Activated T-helper 2 cell treated with anti-CD3 and anti-CD28 coated beads, Interferon-gamma antibody, Interleukin-2, Interleukin-4, amounts not matched to agents 10 μg/mL and 5 μg/mL and 100 μg/mL, durations not matched to agents 14 hours and 24 hours and 36 hours (primary cell): ENCODE data around the gene STK39. TPM values are rescaled to one million over a fixed set of nuclear protein-coding genes. Genes with fewer than 3 reads are reported as not detected.

Experiments
- DNase-seq: peaks from one replicate; pipeline ENCODE4 v3.0.0; 2021; ENCODE audit warnings: low spot score
- H3K27ac Mint-ChIP-seq: one replicate; pipeline ENCODE4 v1.8.0; 2021; ENCODE audit warnings: mixed read lengths
- H3K27me3 Mint-ChIP-seq: one replicate; pipeline ENCODE4 v1.8.0; 2021; ENCODE audit warnings: low read depth, mixed read lengths
- H3K36me3 Mint-ChIP-seq: one replicate; pipeline ENCODE4 v1.8.0; 2021; ENCODE audit warnings: low read depth, mixed read lengths
- H3K4me1 Mint-ChIP-seq: one replicate; pipeline ENCODE4 v1.8.0; 2021; ENCODE audit warnings: low read depth, mixed read lengths
- H3K4me3 Mint-ChIP-seq: one replicate; pipeline ENCODE4 v1.8.0; 2021; ENCODE audit warnings: low read depth, mild to moderate bottlenecking, moderate library complexity, mixed read lengths
- H3K9me3 Mint-ChIP-seq: one replicate; pipeline ENCODE4 v1.8.0; 2021; ENCODE audit warnings: mixed read lengths
- intact Hi-C: fragments of 100-400 bp; cut with micrococcal nuclease; formaldehyde crosslinking; loops from one replicate; pipeline ENCODE4 v1.15.1; 2023
- total RNA-seq: library from RNA; stranded (reverse); gene quantifications from 2 replicates; pipeline ENCODE4 v1.2.3, GENCODE V29; 2022

Gene STK39
- total RNA-seq, 1 donor from 2014 or later: 46.3 TPM

DNA sequence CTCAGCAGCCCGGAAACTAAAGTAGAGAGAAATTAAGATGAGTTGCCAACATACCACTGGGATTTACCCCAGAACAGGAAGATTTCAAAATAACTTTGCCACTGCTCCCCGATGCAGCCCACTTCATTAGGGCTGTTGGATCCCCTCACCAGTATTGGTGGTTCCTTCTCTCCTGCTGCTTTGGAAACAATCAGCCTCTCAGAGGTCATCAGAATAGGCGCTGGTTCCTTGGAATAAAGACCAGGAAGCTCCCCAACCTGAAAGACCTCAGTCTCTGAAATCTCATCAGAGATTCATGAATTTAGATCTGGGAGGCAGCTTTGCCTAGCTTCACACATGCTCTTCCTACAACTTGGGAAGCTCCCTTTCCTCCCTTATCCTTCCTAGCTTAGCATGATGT lies 332.4 kb downstream of the STK39 start:
- Mint-ChIP-seq H3K36me3 (no peaks in the 10 kb centered on the region), H3K9me3 (no peaks in the 10 kb centered on the region), H3K4me3 (no peak overlapping the region), H3K27me3 (peaks cover 26% of the 10 kb centered on the region), H3K27ac (no peak overlapping the region), H3K4me1 (no peaks in the 10 kb centered on the region)
- intact Hi-C loops: no loop called here
- DNase-seq: no peak

DNA sequence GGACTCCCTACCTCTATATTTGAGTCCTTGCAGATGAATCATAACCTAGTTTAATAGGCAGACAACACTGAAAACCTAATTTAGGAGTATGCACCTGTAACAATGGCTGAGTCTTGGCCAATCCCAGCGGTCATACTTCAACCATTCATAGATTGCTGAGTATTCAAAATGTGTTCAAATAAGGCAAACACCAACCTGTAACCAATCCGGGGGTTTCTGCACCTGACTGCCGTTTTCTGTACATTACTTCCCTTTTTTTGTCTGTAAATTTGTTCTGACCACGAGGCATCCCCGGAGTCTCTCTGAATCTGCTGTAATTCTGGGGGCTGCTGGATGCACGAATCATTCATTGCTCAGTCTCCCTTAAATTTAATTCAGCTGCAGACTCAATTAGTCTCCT lies 338.6 kb downstream of the STK39 start:
- Mint-ChIP-seq H3K27me3 (peaks cover 21% of the 10 kb centered on the region), H3K4me3 (no peak overlapping the region), H3K27ac (no peak overlapping the region), H3K4me1 (no peaks in the 10 kb centered on the region), H3K9me3 (no peaks in the 10 kb centered on the region), H3K36me3 (no peaks in the 10 kb centered on the region)
- intact Hi-C loops: no loop called here
- DNase-seq: no peak

DNA sequence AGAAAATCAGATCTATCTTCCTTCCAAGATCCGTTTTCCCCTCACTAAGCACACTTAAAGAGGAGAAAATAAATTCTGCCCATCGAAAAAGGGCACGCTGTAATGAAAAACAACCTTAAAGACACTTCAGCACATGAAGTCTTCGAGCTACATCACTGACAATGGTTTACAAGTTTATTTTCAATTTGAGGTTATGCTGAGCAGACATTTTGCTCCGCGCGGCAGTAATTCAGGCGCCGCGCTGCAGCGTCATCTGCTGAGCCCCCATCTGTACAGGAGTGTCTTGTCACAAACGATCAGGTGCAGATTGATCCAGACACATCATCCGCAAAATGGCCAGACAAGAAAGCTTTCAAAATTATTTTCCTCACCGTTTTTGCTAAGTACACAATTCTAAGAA lies 341.7 kb downstream of the STK39 start:
- Mint-ChIP-seq H3K4me3 (no peak overlapping the region), H3K9me3 (no peaks in the 10 kb centered on the region), H3K36me3 (no peaks in the 10 kb centered on the region), H3K4me1 (no peaks in the 10 kb centered on the region), H3K27me3 (peaks cover 13% of the 10 kb centered on the region), H3K27ac (no peak overlapping the region)
- no peak for DNase-seq
- intact Hi-C loops: no loop called here

Other genes starting within 250 kb of the STK39 start
- gene CERS6, start 208.7 kb upstream of the STK39 start, total RNA-seq: 21.5 and 22.4 TPM in 2 replicates